ENCODE results near the gene PIGQ.

The PIGQ gene

GRCh38 chr16:625117-625976, 55.6 kb downstream of the PIGQ start:
- Histone ChIP-seq H3K36me3 (replicated peaks; ENCODE audit: low read depth, low read length) (no peaks in the 10 kb centered on the region), H3K27me3 (ENCODE audit: low read depth, low read length) (no peaks in the 10 kb centered on the region), H3K79me2 (ENCODE audit: low read length) (no peaks in the 10 kb centered on the region), H3K4me1 (ENCODE audit: low read length) (no peaks in the 10 kb centered on the region), H3K9ac (ENCODE audit: low read length) (no peak overlapping the region), H4K20me1 (ENCODE audit: insufficient read depth, low read length) (no peaks in the 10 kb centered on the region), H3K27ac (ENCODE audit: low read length) (no peak overlapping the region), H3K4me3 (ENCODE audit: low read length) (no peak overlapping the region), H3K9me3 (ENCODE audit: insufficient read depth, low read length) (no peaks in the 10 kb centered on the region), H2AFZ (ENCODE audit: low read depth, low read length) (no peak overlapping the region), H3K4me2 (ENCODE audit: low read length) (no peak overlapping the region)
- TF ChIP-seq EZH2phosphoT487 (IDR thresholded peaks at IDR 0.05; ENCODE audit: low read depth): no peak
- TF ChIP-seq CTCF (IDR thresholded peaks at IDR 0.05; ENCODE audit: low read depth, low read length): no peak

GRCh38 chr16:625977-626765, 56.4 kb downstream of the PIGQ start:
- Histone ChIP-seq H3K27me3 (ENCODE audit: low read depth, low read length) (no peaks in the 10 kb centered on the region), H3K36me3 (replicated peaks; ENCODE audit: low read depth, low read length) (no peaks in the 10 kb centered on the region), H3K9ac (ENCODE audit: low read length) (no peak overlapping the region), H3K9me3 (ENCODE audit: insufficient read depth, low read length) (no peaks in the 10 kb centered on the region), H2AFZ (ENCODE audit: low read depth, low read length) (no peak overlapping the region), H3K79me2 (ENCODE audit: low read length) (no peaks in the 10 kb centered on the region), H3K4me1 (ENCODE audit: low read length) (no peaks in the 10 kb centered on the region), H3K4me2 (ENCODE audit: low read length) (no peak overlapping the region), H4K20me1 (ENCODE audit: insufficient read depth, low read length) (no peaks in the 10 kb centered on the region), H3K27ac (ENCODE audit: low read length) (no peak overlapping the region), H3K4me3 (ENCODE audit: low read length) (no peak overlapping the region)
- no peak for TF ChIP-seq CTCF (IDR thresholded peaks at IDR 0.05; ENCODE audit: low read depth, low read length)
- no peak for TF ChIP-seq EZH2phosphoT487 (IDR thresholded peaks at IDR 0.05; ENCODE audit: low read depth)

- Histone ChIP-seq H3K9ac (ENCODE audit: low read length) (no peak overlapping the region), H3K4me2 (ENCODE audit: low read length) (no peak overlapping the region), H3K9me3 (ENCODE audit: insufficient read depth, low read length) (no peaks in the 10 kb centered on the region), H3K27ac (ENCODE audit: low read length) (no peak overlapping the region), H4K20me1 (ENCODE audit: insufficient read depth, low read length) (no peaks in the 10 kb centered on the region), H3K27me3 (ENCODE audit: low read depth, low read length) (no peaks in the 10 kb centered on the region), H3K4me3 (ENCODE audit: low read length) (no peak overlapping the region), H3K4me1 (ENCODE audit: low read length) (no peaks in the 10 kb centered on the region), H3K36me3 (replicated peaks; ENCODE audit: low read depth, low read length) (no peaks in the 10 kb centered on the region), H2AFZ (ENCODE audit: low read depth, low read length) (no peak overlapping the region), H3K79me2 (ENCODE audit: low read length) (no peaks in the 10 kb centered on the region)
- TF ChIP-seq CTCF (IDR thresholded peaks at IDR 0.05; ENCODE audit: low read depth, low read length) (no peak), EZH2phosphoT487 (IDR thresholded peaks at IDR 0.05; ENCODE audit: low read depth) (no peak)
Measured at GRCh38 chr16:626787-627453, 57.2 kb downstream of the PIGQ start.
